Spinal cord (tissue), 10 donors: Measurements from ENCODE around the gene C11orf98. TPM values are rescaled to one million over a fixed set of nuclear protein-coding genes. Genes with fewer than 3 reads are reported as not detected.

Experiments
- DNase-seq, 6 donors: peaks; one replicate each; pipeline versions ENCODE4 v3.0.0 to v3.0.0-alpha.2; 2013 to 2015; ENCODE audit warnings: low spot score in 6 of 6, low read depth in 4 of 6
- H3K27ac ChIP-seq: one replicate; pipeline ENCODE4 v1.5.1; 2013; ENCODE audit warnings: low read depth, low read length, control low read depth
- H3K27me3 ChIP-seq: one replicate; pipeline ENCODE4 v1.6.1; 2013; ENCODE audit warnings: low read length; ENCODE audit not compliant: control insufficient read depth, insufficient read depth
- H3K36me3 ChIP-seq: one replicate; pipeline ENCODE4 v1.6.1; 2013; ENCODE audit warnings: low read length; ENCODE audit not compliant: control insufficient read depth, insufficient read depth
- H3K4me1 ChIP-seq: one replicate; pipeline ENCODE4 v1.6.1; 2013; ENCODE audit warnings: low read length; ENCODE audit not compliant: control insufficient read depth, insufficient read depth
- H3K4me3 ChIP-seq: one replicate; pipeline ENCODE4 v1.5.1; 2013; ENCODE audit warnings: low read depth, low read length, control low read depth
- H3K9me3 ChIP-seq: one replicate; pipeline ENCODE4 v1.6.1; 2013; ENCODE audit warnings: low read length; ENCODE audit not compliant: control insufficient read depth, insufficient read depth
- WGBS: methylation state at CpG from one replicate; pipeline ENCODE4 v1.1.5; 2013; ENCODE audit warnings: missing lambda C conversion rate; ENCODE audit not compliant: insufficient coverage; 5-methylcytosine and 5-hydroxymethylcytosine counted together
- polyA plus RNA-seq, 2 donors: library from polyadenylated mRNA; unstranded; fragments of 120-200 nt; gene quantifications; one replicate each; pipeline ENCODE4 v1.2.1, GENCODE V29; 2013; ENCODE audit not compliant: insufficient read length in 2 of 2
- total RNA-seq, 2 donors: library from RNA; depleted of rRNA in 1 of 2; stranded (reverse); fragments of 120-200 nt in 1 of 2; fragments of >200 nt in 1 of 2; gene quantifications; one replicate each; pipeline versions ENCODE4 v1.2.3 to v1.2.4, GENCODE V29; 2013 to 2014
- donor health status: healthy.

The C11orf98 gene
- total and polyA plus RNA-seq, 4 donors: 21.4 to 66.0 (median 62.7) TPM

DNA sequence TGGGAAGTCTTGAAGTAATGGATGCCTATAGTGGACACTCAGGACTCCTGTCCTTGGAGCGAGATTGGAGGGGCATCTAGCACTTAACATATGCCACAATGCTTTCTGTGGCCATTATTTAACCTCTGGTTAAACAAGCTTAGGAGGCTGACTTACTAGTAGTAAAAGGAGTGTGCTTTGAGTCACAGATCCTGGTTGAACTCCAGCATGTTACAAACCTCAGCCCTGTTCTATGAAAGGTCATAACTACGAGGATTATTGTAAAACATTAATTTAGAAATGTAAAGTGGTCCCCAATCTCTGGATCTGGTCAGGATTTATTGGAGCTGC lies 8.2 kb upstream of the C11orf98 start:
- H3K27me3 ChIP-seq: no peaks in the 10 kb centered on the region
- no peaks in the 10 kb centered on the region for H3K9me3 ChIP-seq
- DNase-seq: no peak
- no CpG with 5 or more reads among the region's 2 CpGs for WGBS
- no peak overlapping the region for H3K27ac ChIP-seq
- peaks cover 35% of the 10 kb centered on the region for H3K4me1 ChIP-seq
- H3K36me3 ChIP-seq: peaks cover 48% of the 10 kb centered on the region
- no peak overlapping the region for H3K4me3 ChIP-seq

- peak within 1 kb of the TSS; percentile 92 for H3K27ac ChIP-seq
- under 1% methylated on average over 59 of the region's 59 CpGs for WGBS
- peaks cover 46% of the 10 kb centered on the region for H3K36me3 ChIP-seq
- H3K9me3 ChIP-seq: no peaks in the 10 kb centered on the region
- H3K4me3 ChIP-seq: peak within 1 kb of the TSS; percentile 79
- H3K27me3 ChIP-seq: no peaks in the 10 kb centered on the region
- H3K4me1 ChIP-seq: peaks cover 37% of the 10 kb centered on the region
- DNase-seq: peak in 5 of 6 donors; percentile 72 to 95 (median 80)
Measured at GRCh38 chr11:62671608-62672389, 6.8 kb upstream of the C11orf98 start, which contains the start of the genes LBHD1 and UQCC3. Gene LBHD1 (minus strand): TSS chr11:62672267. CDS start chr11:62670031, 2,236 bp downstream. Gene UQCC3 (plus strand): TSS chr11:62671673. CDS start chr11:62671746, 73 bp downstream.

GRCh38 chr11:62671236-62671607 lies 6.2 kb upstream of the C11orf98 start:
- Histone ChIP-seq H3K4me3 (peak overlapping the region; percentile 79), H3K4me1 (peaks cover 43% of the 10 kb centered on the region), H3K36me3 (peaks cover 46% of the 10 kb centered on the region), H3K27me3 (no peaks in the 10 kb centered on the region), H3K27ac (peak overlapping the region; percentile 92), H3K9me3 (no peaks in the 10 kb centered on the region)
- DNase-seq: no peak
- WGBS: 0% methylated on average over 12 of the region's 17 CpGs

- Histone ChIP-seq H3K9me3 (no peaks in the 10 kb centered on the region), H3K4me3 (no peak overlapping the region), H3K36me3 (peaks cover 40% of the 10 kb centered on the region), H3K27ac (no peak overlapping the region), H3K4me1 (peaks cover 51% of the 10 kb centered on the region), H3K27me3 (no peaks in the 10 kb centered on the region)
- DNase-seq: no peak
- WGBS: 86% methylated on average over 1 of the region's 4 CpGs
Measured at GRCh38 chr11:62669420-62670161, 4.6 kb upstream of the C11orf98 start.

DNA sequence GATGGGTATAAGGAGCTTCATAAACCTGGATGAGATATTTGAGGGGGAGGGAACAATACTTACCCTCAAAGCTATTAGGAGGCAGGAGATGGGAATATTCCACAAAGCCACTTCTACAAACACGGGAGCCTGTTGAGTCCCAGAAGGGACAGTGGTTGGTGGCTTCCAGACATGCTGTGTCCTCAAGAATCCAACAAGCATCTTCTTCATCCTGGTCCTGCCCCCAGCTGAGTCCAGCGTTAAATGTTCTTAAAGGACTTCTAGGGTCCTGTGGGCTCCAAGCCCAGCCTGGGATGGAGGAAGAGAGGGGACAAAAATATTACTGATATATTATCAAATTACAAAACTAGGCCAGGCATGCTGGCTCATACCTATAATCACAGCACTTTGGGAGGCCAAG lies 2.5 kb upstream of the C11orf98 start:
- peaks cover 32% of the 10 kb centered on the region for H3K36me3 ChIP-seq
- no CpG with 5 or more reads among the region's 2 CpGs for WGBS
- peaks cover 53% of the 10 kb centered on the region for H3K4me1 ChIP-seq
- no peak for DNase-seq
- no peak overlapping the region for H3K27ac ChIP-seq
- no peaks in the 10 kb centered on the region for H3K9me3 ChIP-seq
- H3K4me3 ChIP-seq: no peak overlapping the region
- no peaks in the 10 kb centered on the region for H3K27me3 ChIP-seq

- Histone ChIP-seq H3K36me3 (peaks cover 34% of the 10 kb centered on the region), H3K27me3 (no peaks in the 10 kb centered on the region), H3K4me1 (peaks cover 44% of the 10 kb centered on the region), H3K9me3 (no peaks in the 10 kb centered on the region), H3K4me3 (peak overlapping the region; percentile 99), H3K27ac (peak overlapping the region; percentile 98)
- no peak for DNase-seq
- 51% methylated on average over 15 of the region's 16 CpGs for WGBS
Measured at GRCh38 chr11:62666259-62666926, 1.4 kb upstream of the C11orf98 start.

DNA sequence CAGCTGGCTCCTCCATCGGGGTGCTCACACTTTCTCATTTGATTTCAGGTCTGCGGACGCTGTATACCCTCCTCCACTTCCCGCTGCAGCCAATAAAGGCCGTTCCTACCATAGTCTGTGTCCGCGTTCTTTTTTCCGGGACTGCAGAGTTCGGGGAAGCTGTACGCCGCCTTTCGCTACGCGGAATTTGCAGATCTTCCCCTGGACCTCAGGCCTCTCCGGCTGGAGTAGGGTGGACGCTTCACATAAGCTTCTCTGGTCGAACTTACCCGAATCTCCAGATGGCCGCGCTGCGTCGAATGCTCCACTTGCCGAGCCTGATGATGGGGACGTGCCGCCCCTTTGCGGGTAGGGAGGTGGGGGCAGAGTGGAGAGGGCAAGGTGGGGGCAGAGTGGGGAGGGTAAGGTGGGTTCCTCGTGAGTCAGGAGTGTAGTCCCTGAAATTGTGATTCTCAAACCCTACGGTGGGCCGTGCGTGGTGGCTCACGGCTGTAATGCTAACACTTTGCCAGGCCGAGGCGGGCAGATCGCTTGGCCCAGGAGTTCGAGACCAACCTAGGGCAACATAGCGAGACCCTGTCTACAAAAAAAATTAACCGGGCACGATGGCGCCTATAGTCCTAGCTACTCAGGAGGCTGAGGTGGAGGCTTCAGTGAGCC lies 719 bp upstream of the C11orf98 start:
- H3K27ac ChIP-seq: peak overlapping the region; percentile 98
- H3K4me3 ChIP-seq: peak overlapping the region; percentile 99
- H3K4me1 ChIP-seq: peaks cover 39% of the 10 kb centered on the region
- H3K27me3 ChIP-seq: no peaks in the 10 kb centered on the region
- H3K36me3 ChIP-seq: peaks cover 34% of the 10 kb centered on the region
- H3K9me3 ChIP-seq: no peaks in the 10 kb centered on the region
- WGBS: 2% methylated on average over 39 of the region's 39 CpGs
- DNase-seq: peak in 2 of 6 donors; percentile 59 to 86

- H3K9me3 ChIP-seq: no peaks in the 10 kb centered on the region
- peak overlapping the region; percentile 99 for H3K4me3 ChIP-seq
- H3K27ac ChIP-seq: peak overlapping the region; percentile 98
- DNase-seq: peak in 2 of 6 donors; percentile 41 to 91
- 3% methylated on average over 35 of the region's 36 CpGs for WGBS
- H3K4me1 ChIP-seq: peaks cover 35% of the 10 kb centered on the region
- H3K27me3 ChIP-seq: no peaks in the 10 kb centered on the region
- peaks cover 29% of the 10 kb centered on the region for H3K36me3 ChIP-seq
Measured at GRCh38 chr11:62664405-62665074, 470 bp downstream of the C11orf98 start.
